Measurements from ENCODE around the gene TMEM266. TPM values are rescaled to one million over a fixed set of nuclear protein-coding genes. Genes with fewer than 3 reads are reported as not detected.

The TMEM266 gene
- total RNA-seq, 4 donors from 2014 or later: 1.4 to 3.1 (median 2.3) TPM

GRCh38 chr15:76162036-76162398 is 102.2 kb downstream of the TMEM266 start:
- Histone ChIP-seq H3K27ac (peak overlapping the region; percentile 81), H3K9me3 (no peaks in the 10 kb centered on the region)
- TF ChIP-seq POLR2A (IDR thresholded peaks at IDR 0.05): no peak
- no peak for TF ChIP-seq CTCF (IDR thresholded peaks at IDR 0.05)

GRCh38 chr15:76162784-76163456 is 103.1 kb downstream of the TMEM266 start:
- peak overlapping the region; percentile 81 for H3K27ac ChIP-seq
- WGBS: no CpG with 5 or more reads among the region's 10 CpGs

More at GRCh38 chr15:76162036-76162398, 102.2 kb downstream of the TMEM266 start:
- no peak for DNase-seq (ENCODE audit: low spot score in 2 of 2)
- Histone ChIP-seq H3K4me1 (peaks cover 37% of the 10 kb centered on the region), H3K27me3 (peaks cover 7% of the 10 kb centered on the region), H3K36me3 (no peaks in the 10 kb centered on the region), H3K4me3 (no peak overlapping the region)
- WGBS: 76% methylated on average over 12 of the region's 12 CpGs

GRCh38 chr15:76163457-76164295 is 103.9 kb downstream of the TMEM266 start:
- WGBS: 74% methylated on average over 14 of the region's 21 CpGs
- Histone ChIP-seq H3K27me3 (peaks cover 5% of the 10 kb centered on the region), H3K9me3 (no peaks in the 10 kb centered on the region), H3K4me3 (no peak overlapping the region), H3K4me1 (peaks cover 37% of the 10 kb centered on the region), H3K27ac (peak overlapping the region; percentile 81), H3K36me3 (no peaks in the 10 kb centered on the region)
- TF ChIP-seq POLR2AphosphoS5 (IDR thresholded peaks at IDR 0.05) (peak in 2 of 3 donors; percentile 76 to 77), POLR2A (IDR thresholded peaks at IDR 0.05) (no peak)
- peak; percentile 82 to 91 for DNase-seq (ENCODE audit: low spot score in 2 of 2)

More at GRCh38 chr15:76162784-76163456, 103.1 kb downstream of the TMEM266 start:
- Histone ChIP-seq H3K4me1 (peaks cover 37% of the 10 kb centered on the region), H3K9me3 (no peaks in the 10 kb centered on the region), H3K4me3 (no peak overlapping the region), H3K36me3 (no peaks in the 10 kb centered on the region), H3K27me3 (peaks cover 7% of the 10 kb centered on the region)
- TF ChIP-seq EP300 (IDR thresholded peaks at IDR 0.05) (no peak), CTCF (IDR thresholded peaks at IDR 0.05) (no peak), POLR2AphosphoS5 (IDR thresholded peaks at IDR 0.05) (no peak), POLR2A (IDR thresholded peaks at IDR 0.05) (no peak)
- DNase-seq (ENCODE audit: low spot score in 2 of 2): no peak

- Histone ChIP-seq H3K36me3 (no peaks in the 10 kb centered on the region), H3K9me3 (no peaks in the 10 kb centered on the region), H3K4me1 (peaks cover 40% of the 10 kb centered on the region), H3K4me3 (no peak overlapping the region), H3K27ac (no peak overlapping the region), H3K27me3 (peaks cover 3% of the 10 kb centered on the region)
- WGBS: 89% methylated on average over 3 of the region's 8 CpGs
- DNase-seq (ENCODE audit: low spot score in 2 of 2): no peak
- TF ChIP-seq EP300 (IDR thresholded peaks at IDR 0.05) (no peak), CTCF (IDR thresholded peaks at IDR 0.05) (no peak), POLR2AphosphoS5 (IDR thresholded peaks at IDR 0.05) (no peak), POLR2A (IDR thresholded peaks at IDR 0.05) (no peak)
Observed at GRCh38 chr15:76164602-76165001, 104.8 kb downstream of the TMEM266 start.

- WGBS: 93% methylated on average over 15 of the region's 15 CpGs
- TF ChIP-seq POLR2A (IDR thresholded peaks at IDR 0.05) (no peak), EP300 (IDR thresholded peaks at IDR 0.05) (no peak), CTCF (IDR thresholded peaks at IDR 0.05) (no peak), POLR2AphosphoS5 (IDR thresholded peaks at IDR 0.05) (no peak)
- no peaks in the 10 kb centered on the region for H3K36me3 ChIP-seq
Observed at GRCh38 chr15:76165951-76166350, 106.2 kb downstream of the TMEM266 start.

More at GRCh38 chr15:76165951-76166350, 106.2 kb downstream of the TMEM266 start:
- Histone ChIP-seq H3K4me1 (peaks cover 47% of the 10 kb centered on the region), H3K9me3 (no peaks in the 10 kb centered on the region), H3K27ac (no peak overlapping the region), H3K27me3 (no peaks in the 10 kb centered on the region), H3K4me3 (no peak overlapping the region)
- no peak for DNase-seq (ENCODE audit: low spot score in 2 of 2)

Data from suprapubic skin (tissue), 4 donors.